HepG2 (cell line): ENCODE results near the gene GNG7. TPM values are rescaled to one million over a fixed set of nuclear protein-coding genes. Genes with fewer than 3 reads are reported as not detected.

Experiments used
- GABPB1 ChIP-seq: IDR thresholded peaks from 2 replicates; pipeline ENCODE4 v1.6.1; 2016; ENCODE audit warnings: mild to moderate bottlenecking, missing genetic modification reagents, moderate library complexity, missing compliant biosample characterization
- IKZF1 ChIP-seq: fragments of 450-650 bp; IDR thresholded peaks from 2 replicates; pipeline ENCODE4 v1.7.1; 2016
- IKZF4 ChIP-seq: sonication (generic); formaldehyde crosslinking; IDR thresholded peaks from 2 replicates; pipeline ENCODE4 v1.5.1; 2020; ENCODE audit warnings: borderline replicate concordance, mild to moderate bottlenecking, low read depth, missing genetic modification reagents; ENCODE audit errors: not compliant biosample characterization
- MEF2D ChIP-seq: sonication (generic); formaldehyde crosslinking; IDR thresholded peaks from 2 replicates; pipeline ENCODE4 v1.5.1; 2020; ENCODE audit warnings: mild to moderate bottlenecking, missing genetic modification reagents
- RFX5 ChIP-seq: IDR thresholded peaks from 2 replicates; pipeline ENCODE4 v1.6.1; 2011; ENCODE audit warnings: low read depth, low read length, improper control_type of control experiment
- SALL1 ChIP-seq: sonication (generic); formaldehyde crosslinking; IDR thresholded peaks from 2 replicates; pipeline ENCODE4 v1.8.0; 2022; ENCODE audit warnings: mild to moderate bottlenecking, missing genetic modification reagents
- ZNF672 ChIP-seq: sonication (generic); formaldehyde crosslinking; IDR thresholded peaks from 2 replicates; pipeline ENCODE4 v1.8.1; 2022; ENCODE audit warnings: missing genetic modification reagents
- ZSCAN29 ChIP-seq: sonication (generic); formaldehyde crosslinking; conservative IDR thresholded peaks from 2 replicates; pipeline ENCODE4 v1.4.0; 2020; ENCODE audit warnings: mild to moderate bottlenecking, missing genetic modification reagents
- polyA plus RNA-seq, 8 experiments: library from polyadenylated mRNA; depleted of rRNA in 3 of 8; stranded (reverse) in 7 of 8; unstranded in 1 of 8; fragments of >200 nt; fragmentation: Illumina TruSeq in 4 of 8; extraction: Trizol in 4 of 8; gene quantifications; 2 replicates each; pipeline versions ENCODE4 v1.2.1 to v1.2.3, GENCODE V29; 2011 to 2016; ENCODE audit warnings: low read depth in 4 of 8, missing spikeins in 1 of 8, mixed read lengths in 1 of 8; ENCODE audit not compliant: insufficient read depth in 1 of 8
- total RNA-seq, 5 experiments: library from RNA; depleted of rRNA; stranded (reverse); fragments of >200 nt; fragmentation: Illumina TruSeq; extraction: Trizol; gene quantifications; 2 replicates each; pipeline ENCODE4 v1.2.3, GENCODE V29; 2016; ENCODE audit warnings: low read depth in 1 of 5
- TF ChIP-seq, protein P1 (sequence below): sonication (generic); formaldehyde crosslinking; IDR thresholded peaks from 2 replicates; pipeline ENCODE4 v1.9.0; 2021; ENCODE audit warnings: missing genetic modification reagents, borderline replicate concordance
- TF ChIP-seq, protein P2 (sequence below): IDR thresholded peaks from 2 replicates; pipeline ENCODE4 v1.6.1; 2016; ENCODE audit warnings: low read depth, missing genetic modification reagents, missing compliant biosample characterization
- TF ChIP-seq, protein P3 (sequence below): sonication (generic); formaldehyde crosslinking; IDR thresholded peaks from one replicate; pipeline ENCODE4 v1.5.1; 2020; ENCODE audit warnings: mild to moderate bottlenecking, missing genetic modification reagents; ENCODE audit errors: not compliant biosample characterization
- TF ChIP-seq, protein P4 (sequence below): sonication (generic); IDR thresholded peaks from 2 replicates; pipeline ENCODE4 v1.6.1; 2016; ENCODE audit warnings: low read depth, borderline replicate concordance

Gene GNG7
- total and polyA plus RNA-seq, 2 of the 13 experiments (the other 11 are each of a cell fraction or from before 2014, with no cell fraction given), result 1.4 to 3.3 TPM

DNA sequence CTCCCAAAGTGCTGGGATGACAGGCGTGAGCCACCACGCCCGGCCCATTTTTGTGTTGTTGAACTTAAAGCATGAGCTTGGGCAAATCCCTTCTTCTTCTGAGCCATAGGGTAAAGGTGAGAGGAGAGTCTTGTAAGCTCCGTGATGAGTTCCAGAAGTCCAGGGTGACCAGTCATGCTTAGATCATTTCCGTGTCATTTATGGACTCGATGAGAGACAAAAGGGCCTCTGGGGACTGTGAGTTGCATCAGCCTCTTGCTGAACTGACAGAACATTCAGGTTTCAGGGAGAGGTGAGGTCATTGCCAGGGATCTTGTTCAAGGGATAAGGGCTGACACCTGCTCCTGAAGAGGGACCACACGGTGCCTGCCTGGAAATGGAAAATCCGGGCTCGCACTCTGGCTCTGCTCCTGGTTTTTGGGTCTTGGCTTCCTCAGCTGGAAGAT, 173.0 kb downstream of the GNG7 start (continued):
- TF ChIP-seq, protein P1, sequence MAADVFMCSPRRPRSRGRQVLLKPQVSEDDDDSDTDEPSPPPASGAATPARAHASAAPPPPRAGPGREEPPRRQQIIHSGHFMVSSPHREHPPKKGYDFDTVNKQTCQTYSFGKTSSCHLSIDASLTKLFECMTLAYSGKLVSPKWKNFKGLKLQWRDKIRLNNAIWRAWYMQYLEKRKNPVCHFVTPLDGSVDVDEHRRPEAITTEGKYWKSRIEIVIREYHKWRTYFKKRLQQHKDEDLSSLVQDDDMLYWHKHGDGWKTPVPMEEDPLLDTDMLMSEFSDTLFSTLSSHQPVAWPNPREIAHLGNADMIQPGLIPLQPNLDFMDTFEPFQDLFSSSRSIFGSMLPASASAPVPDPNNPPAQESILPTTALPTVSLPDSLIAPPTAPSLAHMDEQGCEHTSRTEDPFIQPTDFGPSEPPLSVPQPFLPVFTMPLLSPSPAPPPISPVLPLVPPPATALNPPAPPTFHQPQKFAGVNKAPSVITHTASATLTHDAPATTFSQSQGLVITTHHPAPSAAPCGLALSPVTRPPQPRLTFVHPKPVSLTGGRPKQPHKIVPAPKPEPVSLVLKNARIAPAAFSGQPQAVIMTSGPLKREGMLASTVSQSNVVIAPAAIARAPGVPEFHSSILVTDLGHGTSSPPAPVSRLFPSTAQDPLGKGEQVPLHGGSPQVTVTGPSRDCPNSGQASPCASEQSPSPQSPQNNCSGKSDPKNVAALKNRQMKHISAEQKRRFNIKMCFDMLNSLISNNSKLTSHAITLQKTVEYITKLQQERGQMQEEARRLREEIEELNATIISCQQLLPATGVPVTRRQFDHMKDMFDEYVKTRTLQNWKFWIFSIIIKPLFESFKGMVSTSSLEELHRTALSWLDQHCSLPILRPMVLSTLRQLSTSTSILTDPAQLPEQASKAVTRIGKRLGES (CRISPR knock-in tag), result no peak
- TF ChIP-seq, protein P2, sequence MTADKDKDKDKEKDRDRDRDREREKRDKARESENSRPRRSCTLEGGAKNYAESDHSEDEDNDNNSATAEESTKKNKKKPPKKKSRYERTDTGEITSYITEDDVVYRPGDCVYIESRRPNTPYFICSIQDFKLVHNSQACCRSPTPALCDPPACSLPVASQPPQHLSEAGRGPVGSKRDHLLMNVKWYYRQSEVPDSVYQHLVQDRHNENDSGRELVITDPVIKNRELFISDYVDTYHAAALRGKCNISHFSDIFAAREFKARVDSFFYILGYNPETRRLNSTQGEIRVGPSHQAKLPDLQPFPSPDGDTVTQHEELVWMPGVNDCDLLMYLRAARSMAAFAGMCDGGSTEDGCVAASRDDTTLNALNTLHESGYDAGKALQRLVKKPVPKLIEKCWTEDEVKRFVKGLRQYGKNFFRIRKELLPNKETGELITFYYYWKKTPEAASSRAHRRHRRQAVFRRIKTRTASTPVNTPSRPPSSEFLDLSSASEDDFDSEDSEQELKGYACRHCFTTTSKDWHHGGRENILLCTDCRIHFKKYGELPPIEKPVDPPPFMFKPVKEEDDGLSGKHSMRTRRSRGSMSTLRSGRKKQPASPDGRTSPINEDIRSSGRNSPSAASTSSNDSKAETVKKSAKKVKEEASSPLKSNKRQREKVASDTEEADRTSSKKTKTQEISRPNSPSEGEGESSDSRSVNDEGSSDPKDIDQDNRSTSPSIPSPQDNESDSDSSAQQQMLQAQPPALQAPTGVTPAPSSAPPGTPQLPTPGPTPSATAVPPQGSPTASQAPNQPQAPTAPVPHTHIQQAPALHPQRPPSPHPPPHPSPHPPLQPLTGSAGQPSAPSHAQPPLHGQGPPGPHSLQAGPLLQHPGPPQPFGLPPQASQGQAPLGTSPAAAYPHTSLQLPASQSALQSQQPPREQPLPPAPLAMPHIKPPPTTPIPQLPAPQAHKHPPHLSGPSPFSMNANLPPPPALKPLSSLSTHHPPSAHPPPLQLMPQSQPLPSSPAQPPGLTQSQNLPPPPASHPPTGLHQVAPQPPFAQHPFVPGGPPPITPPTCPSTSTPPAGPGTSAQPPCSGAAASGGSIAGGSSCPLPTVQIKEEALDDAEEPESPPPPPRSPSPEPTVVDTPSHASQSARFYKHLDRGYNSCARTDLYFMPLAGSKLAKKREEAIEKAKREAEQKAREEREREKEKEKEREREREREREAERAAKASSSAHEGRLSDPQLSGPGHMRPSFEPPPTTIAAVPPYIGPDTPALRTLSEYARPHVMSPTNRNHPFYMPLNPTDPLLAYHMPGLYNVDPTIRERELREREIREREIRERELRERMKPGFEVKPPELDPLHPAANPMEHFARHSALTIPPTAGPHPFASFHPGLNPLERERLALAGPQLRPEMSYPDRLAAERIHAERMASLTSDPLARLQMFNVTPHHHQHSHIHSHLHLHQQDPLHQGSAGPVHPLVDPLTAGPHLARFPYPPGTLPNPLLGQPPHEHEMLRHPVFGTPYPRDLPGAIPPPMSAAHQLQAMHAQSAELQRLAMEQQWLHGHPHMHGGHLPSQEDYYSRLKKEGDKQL (CRISPR knock-in tag), result no peak
- TF ChIP-seq, protein P3, sequence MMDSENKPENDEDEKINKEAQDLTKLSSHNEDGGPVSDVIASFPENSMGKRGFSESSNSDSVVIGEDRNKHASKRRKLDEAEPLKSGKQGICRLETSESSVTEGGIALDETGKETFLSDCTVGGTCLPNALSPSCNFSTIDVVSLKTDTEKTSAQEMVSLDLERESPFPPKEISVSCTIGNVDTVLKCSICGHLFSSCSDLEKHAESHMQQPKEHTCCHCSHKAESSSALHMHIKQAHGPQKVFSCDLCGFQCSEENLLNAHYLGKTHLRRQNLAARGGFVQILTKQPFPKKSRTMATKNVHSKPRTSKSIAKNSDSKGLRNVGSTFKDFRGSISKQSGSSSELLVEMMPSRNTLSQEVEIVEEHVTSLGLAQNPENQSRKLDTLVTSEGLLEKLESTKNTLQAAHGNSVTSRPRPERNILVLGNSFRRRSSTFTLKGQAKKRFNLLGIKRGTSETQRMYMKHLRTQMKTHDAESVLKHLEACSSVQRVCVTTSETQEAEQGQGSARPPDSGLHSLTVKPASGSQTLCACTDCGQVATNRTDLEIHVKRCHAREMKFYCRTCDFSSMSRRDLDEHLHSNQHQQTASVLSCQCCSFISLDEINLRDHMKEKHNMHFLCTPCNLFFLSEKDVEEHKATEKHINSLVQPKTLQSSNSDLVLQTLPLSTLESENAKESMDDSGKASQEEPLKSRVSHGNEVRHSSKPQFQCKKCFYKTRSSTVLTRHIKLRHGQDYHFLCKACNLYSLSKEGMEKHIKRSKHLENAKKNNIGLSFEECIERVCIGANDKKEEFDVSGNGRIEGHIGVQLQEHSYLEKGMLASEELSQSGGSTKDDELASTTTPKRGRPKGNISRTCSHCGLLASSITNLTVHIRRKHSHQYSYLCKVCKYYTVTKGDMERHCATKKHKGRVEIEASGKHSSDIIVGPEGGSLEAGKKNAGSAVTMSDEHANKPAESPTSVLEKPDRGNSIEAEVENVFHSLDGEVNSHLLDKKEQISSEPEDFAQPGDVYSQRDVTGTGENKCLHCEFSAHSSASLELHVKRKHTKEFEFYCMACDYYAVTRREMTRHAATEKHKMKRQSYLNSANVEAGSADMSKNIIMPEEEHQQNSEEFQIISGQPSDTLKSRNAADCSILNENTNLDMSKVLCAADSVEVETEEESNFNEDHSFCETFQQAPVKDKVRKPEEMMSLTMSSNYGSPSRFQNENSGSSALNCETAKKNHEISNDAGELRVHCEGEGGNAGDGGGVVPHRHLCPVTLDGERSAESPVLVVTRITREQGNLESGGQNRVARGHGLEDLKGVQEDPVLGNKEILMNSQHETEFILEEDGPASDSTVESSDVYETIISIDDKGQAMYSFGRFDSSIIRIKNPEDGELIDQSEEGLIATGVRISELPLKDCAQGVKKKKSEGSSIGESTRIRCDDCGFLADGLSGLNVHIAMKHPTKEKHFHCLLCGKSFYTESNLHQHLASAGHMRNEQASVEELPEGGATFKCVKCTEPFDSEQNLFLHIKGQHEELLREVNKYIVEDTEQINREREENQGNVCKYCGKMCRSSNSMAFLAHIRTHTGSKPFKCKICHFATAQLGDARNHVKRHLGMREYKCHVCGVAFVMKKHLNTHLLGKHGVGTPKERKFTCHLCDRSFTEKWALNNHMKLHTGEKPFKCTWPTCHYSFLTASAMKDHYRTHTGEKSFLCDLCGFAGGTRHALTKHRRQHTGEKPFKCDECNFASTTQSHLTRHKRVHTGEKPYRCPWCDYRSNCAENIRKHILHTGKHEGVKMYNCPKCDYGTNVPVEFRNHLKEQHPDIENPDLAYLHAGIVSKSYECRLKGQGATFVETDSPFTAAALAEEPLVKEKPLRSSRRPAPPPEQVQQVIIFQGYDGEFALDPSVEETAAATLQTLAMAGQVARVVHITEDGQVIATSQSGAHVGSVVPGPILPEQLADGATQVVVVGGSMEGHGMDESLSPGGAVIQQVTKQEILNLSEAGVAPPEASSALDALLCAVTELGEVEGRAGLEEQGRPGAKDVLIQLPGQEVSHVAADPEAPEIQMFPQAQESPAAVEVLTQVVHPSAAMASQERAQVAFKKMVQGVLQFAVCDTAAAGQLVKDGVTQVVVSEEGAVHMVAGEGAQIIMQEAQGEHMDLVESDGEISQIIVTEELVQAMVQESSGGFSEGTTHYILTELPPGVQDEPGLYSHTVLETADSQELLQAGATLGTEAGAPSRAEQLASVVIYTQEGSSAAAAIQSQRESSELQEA (CRISPR knock-in tag), result no peak
- TF ChIP-seq MEF2D (CRISPR knock-in tag) (no peak), SALL1 (peak; percentile 32; the same call in 1 of the 2 replicates), IKZF1 (no peak), ZSCAN29 (CRISPR knock-in tag) (no peak), GABPB1 (CRISPR knock-in tag) (peak; percentile 57), RFX5 (no peak), ZNF672 (CRISPR knock-in tag) (no peak), IKZF4 (CRISPR knock-in tag) (no peak)
- TF ChIP-seq, protein P4, sequence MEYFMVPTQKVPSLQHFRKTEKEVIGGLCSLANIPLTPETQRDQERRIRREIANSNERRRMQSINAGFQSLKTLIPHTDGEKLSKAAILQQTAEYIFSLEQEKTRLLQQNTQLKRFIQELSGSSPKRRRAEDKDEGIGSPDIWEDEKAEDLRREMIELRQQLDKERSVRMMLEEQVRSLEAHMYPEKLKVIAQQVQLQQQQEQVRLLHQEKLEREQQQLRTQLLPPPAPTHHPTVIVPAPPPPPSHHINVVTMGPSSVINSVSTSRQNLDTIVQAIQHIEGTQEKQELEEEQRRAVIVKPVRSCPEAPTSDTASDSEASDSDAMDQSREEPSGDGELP, result peak; percentile 23; the same call in 1 of the 2 replicates
